IMR-90 (cell line): ENCODE results near the gene EIF4H. TPM values are rescaled to one million over a fixed set of nuclear protein-coding genes. Genes with fewer than 3 reads are reported as not detected.

Source experiments
- ATAC-seq: fragments of 200-7000 bp; cut with Tn5 transposase; 2 replicates; pipeline ENCODE4 v1.9.1; 2020; ENCODE audit warnings: low read depth, mild to moderate bottlenecking, moderate library complexity
- BruUV-seq: library from RNA; stranded (reverse); fragments of 400-500 nt; replicated peaks from 2 replicates; lab custom pipeline; 2021; lab: Mats Ljungman, UMichigan
- CTCF ChIA-PET: fragments of 300-600 bp; formaldehyde crosslinking; extraction: SDS; loops from one replicate; lab custom pipeline; 2021; ENCODE audit warnings: antibody characterized with exemption; lab: Yijun Ruan, JAX
- POLR2A ChIA-PET: fragments of 300-600 bp; sonication (Branson Sonifier 250); formaldehyde crosslinking; loops from one replicate; lab custom pipeline; 2022; ENCODE audit warnings: antibody characterized with exemption; ENCODE audit not compliant: unreplicated experiment; lab: Charles Lee
- DNase-seq: peaks from one replicate; pipeline ENCODE4 v3.0.0; 2013
- H2AFZ ChIP-seq: replicated peaks from 2 replicates; pipeline ENCODE3; 2013; ENCODE audit warnings: low read length, mild to moderate bottlenecking; ENCODE audit not compliant: poor library complexity
- H2AK5ac ChIP-seq: 2 replicates; pipeline ENCODE4 v1.6.1; 2013; ENCODE audit warnings: low read depth, low read length, inconsistent platforms
- H2AK9ac ChIP-seq: replicated peaks from 2 replicates; pipeline ENCODE3; 2013; ENCODE audit warnings: mild to moderate bottlenecking, low read depth, low read length, moderate library complexity; ENCODE audit not compliant: poor library complexity
- H2BK120ac ChIP-seq: 2 replicates; pipeline ENCODE4 v1.6.1; 2013; ENCODE audit warnings: low read depth, low read length, inconsistent platforms
- H2BK15ac ChIP-seq: 3 replicates; pipeline ENCODE4 v1.6.1; 2013; ENCODE audit warnings: low read depth, low read length, inconsistent platforms
- H2BK20ac ChIP-seq: 2 replicates; pipeline ENCODE4 v1.6.1; 2013; ENCODE audit warnings: low read depth, mild to moderate bottlenecking, inconsistent platforms, low read length, moderate library complexity
- H2BK5ac ChIP-seq: 2 replicates; pipeline ENCODE4 v1.6.1; 2013; ENCODE audit warnings: mild to moderate bottlenecking, low read depth, low read length, inconsistent platforms; ENCODE audit not compliant: poor library complexity, severe bottlenecking
- H3K14ac ChIP-seq: replicated peaks from 2 replicates; pipeline ENCODE4 v1.6.1; 2013; ENCODE audit warnings: low read depth, low read length, inconsistent platforms
- H3K18ac ChIP-seq: 2 replicates; pipeline ENCODE4 v1.6.1; 2013; ENCODE audit warnings: low read depth, low read length, control low read depth
- H3K23ac ChIP-seq: 2 replicates; pipeline ENCODE4 v1.6.1; 2013; ENCODE audit warnings: low read depth, low read length, inconsistent platforms
- H3K27ac ChIP-seq: 2 replicates; pipeline ENCODE4 v1.5.1; 2013; ENCODE audit warnings: mild to moderate bottlenecking, control low read depth, low read length; ENCODE audit not compliant: insufficient read depth
- H3K27me3 ChIP-seq: 2 replicates; pipeline ENCODE4 v1.6.1; 2013; ENCODE audit warnings: low read length; ENCODE audit not compliant: control insufficient read depth, insufficient read depth
- H3K36me3 ChIP-seq: 2 replicates; pipeline ENCODE4 v1.6.1; 2013; ENCODE audit warnings: low read length, mixed read lengths; ENCODE audit not compliant: control insufficient read depth, insufficient read depth
- H3K4ac ChIP-seq: 2 replicates; pipeline ENCODE4 v1.6.1; 2013; ENCODE audit warnings: low read depth, low read length, inconsistent platforms
- H3K4me1 ChIP-seq: 2 replicates; pipeline ENCODE4 v1.6.1; 2013; ENCODE audit warnings: low read length, mixed read lengths; ENCODE audit not compliant: control insufficient read depth, insufficient read depth
- H3K4me2 ChIP-seq: 2 replicates; pipeline ENCODE4 v1.6.1; 2013; ENCODE audit warnings: low read depth, mild to moderate bottlenecking, control low read depth, low read length, moderate library complexity
- H3K4me3 ChIP-seq: 2 replicates; pipeline ENCODE4 v1.5.1; 2013; ENCODE audit warnings: low read depth, mild to moderate bottlenecking, control low read depth, low read length, moderate library complexity; ENCODE audit not compliant: insufficient read depth
- H3K56ac ChIP-seq: 2 replicates; pipeline ENCODE4 v1.6.1; 2013; ENCODE audit warnings: low read length, inconsistent platforms; ENCODE audit not compliant: insufficient read depth; ENCODE audit errors: extremely low read depth
- H3K79me1 ChIP-seq, 2 experiments: 2 replicates each; pipeline ENCODE4 v1.6.1; 2013; ENCODE audit warnings: low read length in 2 of 2, inconsistent platforms in 1 of 2, low read depth in 1 of 2
- H3K9ac ChIP-seq: 2 replicates; pipeline ENCODE4 v1.6.1; 2013; ENCODE audit warnings: low read depth, low read length, control low read depth
- H3K9me1 ChIP-seq: 2 replicates; pipeline ENCODE4 v1.6.1; 2013; ENCODE audit warnings: low read length, inconsistent platforms; ENCODE audit not compliant: insufficient read depth
- H3K9me3 ChIP-seq: 2 replicates; pipeline ENCODE4 v1.6.1; 2013; ENCODE audit warnings: low read length; ENCODE audit not compliant: control insufficient read depth, insufficient read depth
- H4K20me1 ChIP-seq: 2 replicates; pipeline ENCODE4 v1.6.1; 2013; ENCODE audit warnings: low read length, inconsistent platforms; ENCODE audit not compliant: insufficient read depth
- H4K5ac ChIP-seq: 2 replicates; pipeline ENCODE4 v1.6.1; 2013; ENCODE audit warnings: mild to moderate bottlenecking, low read depth, low read length, control low read depth
- H4K8ac ChIP-seq, 2 experiments: 2 replicates each; pipeline ENCODE4 v1.6.1; 2013; ENCODE audit warnings: low read depth in 2 of 2, low read length in 2 of 2, control low read depth in 1 of 2, inconsistent platforms in 1 of 2
- H4K91ac ChIP-seq: 2 replicates; pipeline ENCODE4 v1.6.1; 2013; ENCODE audit warnings: low read depth, low read length, inconsistent platforms; ENCODE audit not compliant: insufficient read depth
- CEBPB ChIP-seq: IDR thresholded peaks from 2 replicates; pipeline ENCODE4 v1.6.1; 2012; ENCODE audit warnings: low read depth, low read length, improper control_type of control experiment
- CHD1 ChIP-seq: IDR thresholded peaks from 2 replicates; pipeline ENCODE4 v1.6.1; 2012; ENCODE audit warnings: low read depth, low read length, improper control_type of control experiment
- CTCF ChIP-seq: conservative IDR thresholded peaks from 2 replicates; pipeline ENCODE4 v1.5.1; 2012; ENCODE audit warnings: mild to moderate bottlenecking, low read depth, low read length, improper control_type of control experiment
- ELK1 ChIP-seq: fragments of 150-350 bp; IDR thresholded peaks from 2 replicates; pipeline ENCODE4 v1.6.1; 2016; ENCODE audit warnings: low read depth, mild to moderate bottlenecking, low read length, moderate library complexity, borderline replicate concordance
- MAZ ChIP-seq: IDR thresholded peaks from 2 replicates; pipeline ENCODE4 v1.6.1; 2012; ENCODE audit warnings: low read depth, mild to moderate bottlenecking, low read length, improper control_type of control experiment, moderate library complexity, borderline replicate concordance
- MXI1 ChIP-seq: IDR thresholded peaks from 2 replicates; pipeline ENCODE4 v1.6.1; 2012; ENCODE audit warnings: low read depth, mild to moderate bottlenecking, low read length, moderate library complexity, borderline replicate concordance
- NFE2L2 ChIP-seq: fragments of 150-350 bp; IDR thresholded peaks from 2 replicates; pipeline ENCODE4 v1.6.1; 2016; ENCODE audit warnings: low read depth, mild to moderate bottlenecking, low read length
- POLR2A ChIP-seq: IDR thresholded peaks from 2 replicates; pipeline ENCODE4 v1.6.1; 2012; ENCODE audit warnings: mild to moderate bottlenecking, low read depth, low read length
- RCOR1 ChIP-seq: IDR thresholded peaks from 2 replicates; pipeline ENCODE4 v1.6.1; 2012; ENCODE audit warnings: mild to moderate bottlenecking, low read length, improper control_type of control experiment; ENCODE audit not compliant: insufficient replicate concordance
- SMC3 ChIP-seq: fragments of 150-350 bp; IDR thresholded peaks from 2 replicates; pipeline ENCODE4 v1.6.1; 2016; ENCODE audit warnings: low read depth, mild to moderate bottlenecking, antibody characterized with exemption, low read length, moderate library complexity
- USF2 ChIP-seq: fragments of 150-350 bp; IDR thresholded peaks from 2 replicates; pipeline ENCODE4 v1.6.1; 2017; ENCODE audit warnings: mild to moderate bottlenecking, antibody characterized with exemption, low read length, low read depth
- WGBS, 2 experiments: methylation state at CpG; one replicate each; pipeline versions ENCODE4 v1.1.5 to v1.1.7; 2013; ENCODE audit warnings: missing lambda C conversion rate in 2 of 2; ENCODE audit not compliant: insufficient read length in 1 of 2; ENCODE audit errors: extremely low coverage in 2 of 2; 5-methylcytosine and 5-hydroxymethylcytosine counted together
- dilution Hi-C: fragments of 300-500 bp; cut with HindIII; formaldehyde crosslinking; loops from one replicate; pipeline ENCODE4 v1.14.3; 2018; ENCODE audit warnings: low sequenced_read_pairs; ENCODE audit not compliant: unreplicated experiment
- in situ Hi-C: fragments of 300-500 bp; cut with MboI; formaldehyde crosslinking; loops from 3 replicates; pipeline ENCODE4 v1.14.3; 2019; ENCODE audit warnings: low sequenced_read_pairs, inconsistent platforms, mixed read lengths
- intact Hi-C: fragments of 100-400 bp; cut with micrococcal nuclease; formaldehyde crosslinking; loops from 2 replicates; pipeline ENCODE4 v1.10.0; 2022
- polyA plus RNA-seq, 3 experiments: library from polyadenylated mRNA; depleted of rRNA; stranded (reverse); fragments of >200 nt; gene quantifications; 2 replicates each; pipeline ENCODE4 v1.2.3, GENCODE V29; 2012; ENCODE audit warnings: low replicate concordance in 1 of 3
- total RNA-seq: library from RNA; depleted of rRNA; stranded (reverse); fragments of >200 nt; gene quantifications from 2 replicates; pipeline ENCODE4 v1.2.3, GENCODE V29; 2012

Gene EIF4H
- total and polyA plus RNA-seq, 2 of the 4 experiments (the other 2 are of a cell fraction), result 241 to 321 TPM

GRCh38 chr7:74130518-74130917, 43.6 kb upstream of the EIF4H start:
- TF ChIP-seq RCOR1 (no peak), ELK1 (no peak), MAZ (no peak), USF2 (no peak), CEBPB (no peak), CHD1 (no peak), POLR2A (no peak), SMC3 (no peak), NFE2L2 (no peak), CTCF (no peak), MXI1 (no peak)

More at GRCh38 chr7:74130518-74130917, 43.6 kb upstream of the EIF4H start:
- H3K27ac ChIP-seq, result no peak overlapping the region
- in situ Hi-C loops, result no loop called here
- no peak overlapping the region for H2AFZ ChIP-seq
- no peaks in the 10 kb centered on the region for H3K9me3 ChIP-seq
- dilution Hi-C loops, result no loop called here
- no peak for DNase-seq
- no peaks in the 10 kb centered on the region for H3K27me3 ChIP-seq
- POLR2A ChIA-PET, result no interaction called here
- H4K8ac ChIP-seq, result no peak overlapping the region
- H3K4me2 ChIP-seq, result no peak overlapping the region
- H2AK5ac ChIP-seq, result no peak overlapping the region
- no CpG with 5 or more reads among the region's 4 CpGs for WGBS, 2 experiments
- no peaks in the 10 kb centered on the region for H3K9me1 ChIP-seq
- CTCF ChIA-PET, result no interaction called here
- no peak overlapping the region for H2BK20ac ChIP-seq
- no peak overlapping the region for H3K4me3 ChIP-seq
- H2BK5ac ChIP-seq, result no peak overlapping the region
- H3K9ac ChIP-seq, result no peak overlapping the region
- no peak overlapping the region for H3K4ac ChIP-seq
- no peaks in the 10 kb centered on the region for H3K4me1 ChIP-seq
- no peak overlapping the region for H3K14ac ChIP-seq
- H3K79me1 ChIP-seq, result no peaks in the 10 kb centered on the region
- ATAC-seq, result no peak
- no peak overlapping the region for H2BK120ac ChIP-seq
- no peak overlapping the region for H3K18ac ChIP-seq
- intact Hi-C loops, result no loop called here
- BruUV-seq, result no TSS peak
- no peak overlapping the region for H4K91ac ChIP-seq
- H4K5ac ChIP-seq, result no peak overlapping the region
- no peak overlapping the region for H2AK9ac ChIP-seq
- H3K56ac ChIP-seq, result no peak overlapping the region
- H3K23ac ChIP-seq, result no peak overlapping the region
- no peaks in the 10 kb centered on the region for H3K36me3 ChIP-seq
- no peak overlapping the region for H2BK15ac ChIP-seq
- no peaks in the 10 kb centered on the region for H4K20me1 ChIP-seq
